ENCODE measurements around the gene RAET1E.
"Not testable (repeated sequence)": the region's sequence is repeated elsewhere in the genome, so short reads cannot be mapped to it uniquely, and the experiment has no call there.

RAET1E gene

GRCh38 chr6:149867876-149868640, 29.9 kb downstream of the RAET1E start:
- Histone ChIP-seq H2AFZ (ENCODE audit: low read length, unreplicated experiment) (no peak overlapping the region), H3K4me1 (ENCODE audit: control insufficient read depth, insufficient read depth, low read length, unreplicated experiment) (peaks cover 13% of the 10 kb centered on the region), H3K79me2 (ENCODE audit: control insufficient read depth, insufficient read depth, low read length, unreplicated experiment) (no peaks in the 10 kb centered on the region), H3K4me3 (ENCODE audit: low read depth, low read length) (no peak overlapping the region), H3K27ac (ENCODE audit: low read depth, low read length) (no peak overlapping the region), H3K27me3 (ENCODE audit: insufficient read depth, low read length) (no peaks in the 10 kb centered on the region), H3K36me3 (ENCODE audit: insufficient read depth, low read length) (no peaks in the 10 kb centered on the region)

DNA sequence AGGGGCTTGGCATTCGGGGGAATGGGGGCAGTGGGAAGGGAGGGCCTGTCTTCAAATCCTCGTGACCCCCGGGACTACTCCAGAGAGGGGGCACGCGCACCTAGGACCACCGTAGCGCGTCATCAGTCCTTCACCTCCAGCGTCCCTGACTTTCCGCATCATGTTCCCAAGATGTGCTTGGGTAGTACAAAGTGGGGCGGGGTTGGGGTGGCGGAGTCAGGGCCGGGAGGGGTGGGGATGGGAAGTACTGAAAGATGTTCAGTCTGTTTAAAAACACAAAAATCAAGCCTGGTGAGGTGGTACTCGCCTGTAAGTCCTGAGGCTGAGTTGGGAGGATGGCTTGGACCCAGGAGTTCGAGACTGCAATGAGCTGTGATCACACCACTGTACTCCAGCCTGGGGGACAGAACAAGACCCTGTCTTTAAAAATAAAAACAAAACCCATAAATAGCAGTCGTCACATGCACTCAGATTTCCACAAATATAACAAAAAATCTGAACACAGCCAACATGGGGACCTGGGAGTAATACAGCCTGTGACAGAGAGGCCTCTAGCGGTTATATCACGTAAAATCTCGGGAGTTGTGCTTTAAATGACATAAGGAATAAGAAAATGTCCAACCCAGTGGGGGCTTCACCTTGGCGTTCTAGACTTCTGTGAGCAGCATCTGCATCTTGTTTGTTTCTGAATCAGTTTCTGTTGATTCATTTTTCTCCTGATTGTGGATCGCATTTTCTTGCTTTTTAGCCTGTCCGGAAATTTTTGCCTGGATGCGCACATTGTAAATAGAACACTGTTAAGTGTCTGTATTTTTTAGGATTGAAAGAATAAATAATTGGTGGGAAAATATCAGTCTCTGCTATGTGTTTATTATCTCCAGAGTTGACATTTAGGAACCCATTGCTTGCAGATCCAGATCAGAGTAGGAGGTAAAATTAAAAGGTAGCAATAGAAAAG, 33.1 kb downstream of the RAET1E start:
- peak overlapping the region; percentile 81 for H3K27ac ChIP-seq (ENCODE audit: low read depth, low read length)
- peaks cover 30% of the 10 kb centered on the region for H3K79me2 ChIP-seq (ENCODE audit: control insufficient read depth, insufficient read depth, low read length, unreplicated experiment)
- no peaks in the 10 kb centered on the region for H3K36me3 ChIP-seq (ENCODE audit: insufficient read depth, low read length)
- H3K4me1 ChIP-seq (ENCODE audit: control insufficient read depth, insufficient read depth, low read length, unreplicated experiment) = peaks cover 33% of the 10 kb centered on the region
- H3K4me3 ChIP-seq (ENCODE audit: low read depth, low read length) = peak overlapping the region; percentile 95
- no peaks in the 10 kb centered on the region for H3K27me3 ChIP-seq (ENCODE audit: insufficient read depth, low read length)
- peak overlapping the region; percentile 68 for H2AFZ ChIP-seq (ENCODE audit: low read length, unreplicated experiment)

- peak within 1 kb of the TSS; percentile 91 for H2AFZ ChIP-seq (ENCODE audit: low read length, unreplicated experiment)
- peak within 1 kb of the TSS; percentile 81 for H3K27ac ChIP-seq (ENCODE audit: low read depth, low read length)
These were observed 34.0 kb downstream of the RAET1E start, which contains the start of gene LRP11 for GRCh38 chr6:149863698-149864577. Gene LRP11 (minus strand): TSS chr6:149864359. CDS start chr6:149864020, 339 bp downstream.

DNA sequence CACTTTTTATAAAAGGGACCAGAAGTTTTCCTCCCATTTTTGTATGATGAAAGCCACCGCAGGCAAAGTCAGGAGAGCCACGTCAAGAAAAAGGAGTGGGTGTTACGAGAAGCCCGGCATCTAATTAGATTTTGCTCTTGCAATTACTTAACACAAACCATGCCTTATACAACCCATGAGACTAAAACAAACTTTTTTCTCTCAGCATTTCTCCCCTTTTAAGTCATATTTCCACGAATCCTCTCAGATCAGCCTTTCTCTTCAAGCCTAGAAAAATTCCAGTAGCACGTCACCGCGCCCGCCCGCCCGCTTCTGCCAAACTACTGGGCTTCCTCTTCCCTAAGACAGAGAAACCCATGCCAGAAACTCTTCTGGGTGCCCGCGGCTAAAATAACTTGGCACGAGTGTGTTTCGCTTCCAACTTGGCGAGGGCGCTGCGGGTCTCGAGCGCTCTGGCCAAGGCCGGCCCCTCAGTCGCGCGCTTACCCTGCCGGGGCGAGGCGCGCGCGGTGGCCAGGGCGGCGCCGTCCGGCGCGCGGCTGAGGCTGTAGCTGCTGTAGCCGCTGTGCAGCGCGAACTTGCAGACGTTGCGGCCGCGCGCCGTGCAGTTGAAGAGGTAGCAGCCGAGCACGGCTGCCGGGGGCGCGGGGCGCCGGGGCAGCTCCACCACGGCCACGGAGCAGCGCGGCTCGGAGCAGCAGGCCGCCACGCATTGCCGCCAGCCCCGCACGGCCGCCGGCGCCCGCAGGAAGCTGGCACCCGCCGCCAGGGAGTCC, 34.8 kb downstream of the RAET1E start:
- H3K27ac ChIP-seq (ENCODE audit: low read depth, low read length) = peak overlapping the region; percentile 81
- no peaks in the 10 kb centered on the region for H3K27me3 ChIP-seq (ENCODE audit: insufficient read depth, low read length)
- H2AFZ ChIP-seq (ENCODE audit: low read length, unreplicated experiment) = peak overlapping the region; percentile 91
- H3K79me2 ChIP-seq (ENCODE audit: control insufficient read depth, insufficient read depth, low read length, unreplicated experiment) = peaks cover 43% of the 10 kb centered on the region
- H3K36me3 ChIP-seq (ENCODE audit: insufficient read depth, low read length) = no peaks in the 10 kb centered on the region
- H3K4me3 ChIP-seq (ENCODE audit: low read depth, low read length) = peak overlapping the region; percentile 95
- H3K4me1 ChIP-seq (ENCODE audit: control insufficient read depth, insufficient read depth, low read length, unreplicated experiment) = peaks cover 37% of the 10 kb centered on the region

More at GRCh38 chr6:149863698-149864577, 34.0 kb downstream of the RAET1E start, which contains the start of gene LRP11:
- Histone ChIP-seq H3K36me3 (ENCODE audit: insufficient read depth, low read length) (no peaks in the 10 kb centered on the region), H3K4me3 (ENCODE audit: low read depth, low read length) (peak within 1 kb of the TSS; percentile 95), H3K79me2 (ENCODE audit: control insufficient read depth, insufficient read depth, low read length, unreplicated experiment) (peaks cover 36% of the 10 kb centered on the region), H3K4me1 (ENCODE audit: control insufficient read depth, insufficient read depth, low read length, unreplicated experiment) (peaks cover 38% of the 10 kb centered on the region), H3K27me3 (ENCODE audit: insufficient read depth, low read length) (no peaks in the 10 kb centered on the region)

DNA sequence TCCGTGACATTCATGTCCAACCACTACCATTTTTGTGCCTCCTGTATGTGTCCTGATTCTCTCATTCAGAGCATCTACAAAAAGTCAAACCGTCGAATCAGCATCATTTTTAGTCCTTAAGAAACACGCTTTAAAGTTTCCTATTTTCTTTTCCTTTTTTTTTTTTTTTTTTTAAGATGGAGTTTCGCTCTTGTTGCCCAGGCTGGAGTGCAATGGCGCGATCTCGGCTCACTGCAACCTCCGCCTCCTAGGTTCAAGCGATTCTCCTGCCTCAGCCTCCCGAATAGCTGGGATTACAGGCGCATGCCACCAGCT, 35.5 kb downstream of the RAET1E start:
- not testable (repeated sequence) for H3K36me3 ChIP-seq (ENCODE audit: insufficient read depth, low read length); H3K27me3 ChIP-seq (ENCODE audit: insufficient read depth, low read length); H2AFZ ChIP-seq (ENCODE audit: low read length, unreplicated experiment)
- H3K4me1 ChIP-seq (ENCODE audit: control insufficient read depth, insufficient read depth, low read length, unreplicated experiment) = peaks cover 36% of the 10 kb centered on the region
- H3K79me2 ChIP-seq (ENCODE audit: control insufficient read depth, insufficient read depth, low read length, unreplicated experiment) = peaks cover 48% of the 10 kb centered on the region
- peak overlapping the region; percentile 95 for H3K4me3 ChIP-seq (ENCODE audit: low read depth, low read length)
- H3K27ac ChIP-seq (ENCODE audit: low read depth, low read length) = peak overlapping the region; percentile 81; the same call in 1 of the 2 replicates

GRCh38 chr6:149861603-149862423, 36.1 kb downstream of the RAET1E start:
- Histone ChIP-seq H3K4me3 (ENCODE audit: low read depth, low read length) (peak overlapping the region; percentile 95), H3K27me3 (ENCODE audit: insufficient read depth, low read length) (no peaks in the 10 kb centered on the region), H3K4me1 (ENCODE audit: control insufficient read depth, insufficient read depth, low read length, unreplicated experiment) (peaks cover 38% of the 10 kb centered on the region), H3K79me2 (ENCODE audit: control insufficient read depth, insufficient read depth, low read length, unreplicated experiment) (peaks cover 52% of the 10 kb centered on the region), H2AFZ (ENCODE audit: low read length, unreplicated experiment) (no peak overlapping the region), H3K36me3 (ENCODE audit: insufficient read depth, low read length) (no peaks in the 10 kb centered on the region), H3K27ac (ENCODE audit: low read depth, low read length) (peak overlapping the region; percentile 20; the same call in 1 of the 2 replicates)

DNA sequence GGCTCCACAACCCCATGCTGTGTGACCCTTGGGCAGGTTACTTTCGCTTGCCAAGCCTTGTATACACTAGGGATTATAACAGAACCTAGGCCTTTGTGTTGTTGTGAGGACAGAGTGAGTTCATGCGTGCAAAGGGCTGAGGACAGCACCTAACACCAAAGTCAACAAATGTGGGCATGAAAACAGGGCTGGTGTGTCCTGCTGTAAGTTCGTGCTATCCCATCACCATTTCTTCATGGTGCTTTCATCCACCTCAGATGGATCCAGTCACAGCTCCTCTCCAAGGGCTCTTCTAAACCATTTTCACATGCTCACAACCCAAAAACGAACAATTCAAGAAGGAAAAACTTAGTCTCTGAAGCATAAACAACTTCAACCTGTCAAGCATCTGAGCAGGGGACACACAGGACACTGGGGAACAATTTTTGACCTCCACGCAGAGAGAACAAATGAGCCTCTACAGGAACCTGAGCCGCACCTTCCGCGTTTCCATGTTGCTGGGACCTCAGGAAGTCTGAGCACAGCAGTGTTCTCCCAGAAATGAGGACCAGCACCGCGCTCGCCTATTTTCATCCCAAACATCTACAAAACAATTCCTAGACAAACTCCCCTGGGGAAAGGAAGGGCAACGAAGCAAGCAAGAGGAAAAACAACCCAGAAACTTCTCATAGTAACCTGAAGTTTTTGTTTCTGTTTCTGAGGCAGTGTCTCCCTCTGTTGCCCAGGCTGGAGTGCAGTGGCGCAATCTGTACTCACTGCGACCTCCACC, 36.9 kb downstream of the RAET1E start:
- H3K4me1 ChIP-seq (ENCODE audit: control insufficient read depth, insufficient read depth, low read length, unreplicated experiment) = peaks cover 44% of the 10 kb centered on the region
- H3K4me3 ChIP-seq (ENCODE audit: low read depth, low read length) = 0 out of 2 replicates have a peak overlapping the region, but pooled peaks have one; percentile 2
- H3K27me3 ChIP-seq (ENCODE audit: insufficient read depth, low read length) = no peaks in the 10 kb centered on the region
- no peaks in the 10 kb centered on the region for H3K36me3 ChIP-seq (ENCODE audit: insufficient read depth, low read length)
- H3K27ac ChIP-seq (ENCODE audit: low read depth, low read length) = 0 out of 2 replicates have a peak overlapping the region, but pooled peaks have one; percentile 4
- peaks cover 60% of the 10 kb centered on the region for H3K79me2 ChIP-seq (ENCODE audit: control insufficient read depth, insufficient read depth, low read length, unreplicated experiment)
- no peak overlapping the region for H2AFZ ChIP-seq (ENCODE audit: low read length, unreplicated experiment)

GRCh38 chr6:149860513-149860833, 37.4 kb downstream of the RAET1E start:
- Histone ChIP-seq H3K79me2 (ENCODE audit: control insufficient read depth, insufficient read depth, low read length, unreplicated experiment) (peaks cover 65% of the 10 kb centered on the region), H3K27me3 (ENCODE audit: insufficient read depth, low read length) (no peaks in the 10 kb centered on the region), H3K4me3 (ENCODE audit: low read depth, low read length) (0 out of 2 replicates have a peak overlapping the region, but pooled peaks have one; percentile 2), H3K27ac (ENCODE audit: low read depth, low read length) (no peak overlapping the region), H3K4me1 (ENCODE audit: control insufficient read depth, insufficient read depth, low read length, unreplicated experiment) (peaks cover 48% of the 10 kb centered on the region), H2AFZ (ENCODE audit: low read length, unreplicated experiment) (no peak overlapping the region), H3K36me3 (ENCODE audit: insufficient read depth, low read length) (no peaks in the 10 kb centered on the region)
